Stimulated activated CD8-positive, alpha-beta memory T cell treated with anti-CD3 and anti-CD28 coated beads, Interleukin-15, amount 100 ng/mL, for 48 hours (primary cell): ENCODE data around the gene TMCC1.

ENCODE experiments used
- DNase-seq, 2 donors: peaks; one replicate each; pipeline ENCODE4 v3.0.0-alpha.2; 2020; ENCODE audit warnings: low read depth in 2 of 2

TMCC1 gene

GRCh38 chr3:129599073-129599472 is 294.4 kb downstream of the TMCC1 start:
- DNase-seq, result no peak

DNA sequence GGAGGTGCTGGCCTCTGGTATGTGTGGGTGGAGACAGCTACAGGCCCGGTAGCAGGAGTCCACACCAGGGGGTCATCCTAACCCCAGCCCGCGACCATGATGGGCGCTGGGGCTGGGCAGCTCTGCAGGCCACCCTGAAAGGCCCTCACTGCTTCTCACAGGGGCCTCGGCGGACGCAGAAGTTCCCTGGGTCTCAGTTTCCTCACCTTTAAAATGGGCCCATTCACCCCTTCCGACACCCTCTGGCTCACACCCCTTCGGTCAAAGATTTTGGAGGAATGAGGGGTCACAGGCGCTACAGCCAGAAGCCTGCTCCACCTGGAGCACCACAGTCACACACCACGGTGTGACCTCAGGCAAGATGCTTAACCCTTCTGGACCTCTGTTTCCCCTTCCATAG is 295.0 kb downstream of the TMCC1 start:
- no peak for DNase-seq

DNA sequence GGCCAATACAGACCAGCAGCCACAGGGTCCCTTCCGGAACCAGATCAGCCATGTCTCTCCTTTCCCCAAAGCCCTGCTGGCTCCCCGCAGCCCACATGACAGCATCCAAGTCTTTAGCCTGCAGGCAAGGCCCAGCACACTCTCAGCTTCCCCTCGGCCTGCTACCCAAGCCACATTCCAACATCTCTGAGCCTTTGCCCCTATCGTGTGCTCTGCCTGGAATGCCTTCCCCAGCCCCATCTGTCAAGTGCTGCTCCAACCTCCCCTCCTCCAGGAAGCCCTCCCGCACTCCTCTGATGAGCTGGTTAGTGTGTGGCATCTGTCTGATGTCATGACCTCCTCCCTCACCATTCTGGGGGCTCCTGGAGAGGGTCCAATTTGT is 295.5 kb downstream of the TMCC1 start:
- DNase-seq, result no peak
